Lower lobe of right lung (tissue), 2 donors: ENCODE results near the gene ASB7. TPM values are rescaled to one million over a fixed set of nuclear protein-coding genes. Genes with fewer than 3 reads are reported as not detected.
A peak's percentile ranks its signal among the peaks of the same experiment; 100 is the strongest.

ENCODE experiments used
- ATAC-seq, 2 donors: fragments of 200-7000 bp; cut with Tn5 transposase; one replicate each; pipeline ENCODE4 v1.9.1; 2020 to 2022; ENCODE audit warnings: mild to moderate bottlenecking in 2 of 2, moderate library complexity in 2 of 2
- DNase-seq: peaks from one replicate; pipeline ENCODE4 v3.0.0-alpha.2; 2020
- H3K27ac ChIP-seq: fragments of 200-600 bp; one replicate; pipeline ENCODE4 v1.8.0; 2022
- H3K27me3 ChIP-seq: fragments of 200-600 bp; one replicate; pipeline ENCODE4 v1.8.0; 2022; ENCODE audit warnings: low read depth
- H3K36me3 ChIP-seq: fragments of 200-600 bp; one replicate; pipeline ENCODE4 v1.8.0; 2022; ENCODE audit warnings: mild to moderate bottlenecking
- H3K4me1 ChIP-seq: fragments of 200-600 bp; one replicate; pipeline ENCODE4 v1.8.0; 2022
- H3K4me3 ChIP-seq: fragments of 200-600 bp; one replicate; pipeline ENCODE4 v1.8.0; 2022; ENCODE audit warnings: mild to moderate bottlenecking
- H3K9me3 ChIP-seq: fragments of 200-600 bp; one replicate; pipeline ENCODE4 v1.8.0; 2022
- CTCF ChIP-seq: fragments of 200-600 bp; IDR thresholded peaks from one replicate; pipeline ENCODE4 v1.8.0; 2022; ENCODE audit warnings: antibody characterized with exemption, mild to moderate bottlenecking
- intact Hi-C: fragments of 100-400 bp; cut with DNase I; formaldehyde crosslinking; loops from one replicate; pipeline ENCODE4 v1.11.0; 2022
- total RNA-seq: library from RNA; stranded (reverse); fragmentation: NEBNext Ultra II Directional; extraction: Animal tissue kit (Norgen Biotek cat#: 25700); gene quantifications from one replicate; pipeline ENCODE4 v1.2.1, GENCODE V29; 2021
- donor health status: DM: no; HTN: yes; CAD: no; lungs with severe emphysema.

The ASB7 gene
- total RNA-seq, 1 donor from 2014 or later: 14.3 TPM

DNA sequence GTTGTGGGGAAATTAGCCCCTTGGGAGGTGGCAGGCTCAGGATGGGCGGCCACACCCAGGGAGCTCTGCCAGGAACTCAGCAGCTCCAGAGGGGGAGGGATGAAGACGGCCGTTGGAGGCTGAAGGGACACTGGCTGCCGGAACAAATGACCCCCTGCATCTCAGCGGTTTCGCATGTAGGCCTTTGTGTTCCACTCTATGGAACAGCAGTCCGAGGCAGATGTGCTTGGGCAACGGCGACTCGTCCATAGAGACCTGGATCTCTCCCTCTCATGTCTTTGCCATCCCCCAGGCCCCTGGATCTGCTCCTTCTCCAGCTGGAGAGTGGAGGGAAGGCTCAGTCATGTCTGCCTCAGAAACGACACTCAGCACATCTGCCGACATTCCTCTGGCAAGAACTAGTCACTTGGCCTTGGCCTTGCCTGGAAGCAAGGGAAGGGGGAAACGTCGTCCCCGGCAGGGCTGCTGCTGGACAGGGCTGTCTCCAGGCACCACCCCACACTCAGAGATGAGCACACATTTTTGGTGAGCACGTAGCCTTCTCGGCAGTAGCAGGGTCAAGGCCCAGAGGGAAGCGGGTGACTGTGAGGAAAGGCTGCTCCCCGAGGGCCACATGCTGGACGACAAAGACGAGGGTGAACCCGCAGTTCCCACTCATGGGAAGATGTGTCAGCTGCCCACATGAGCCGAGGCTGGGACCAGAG is 83.8 kb downstream of the ASB7 start:
- Histone ChIP-seq H3K4me1 (no peaks in the 10 kb centered on the region), H3K27ac (no peak overlapping the region), H3K36me3 (no peaks in the 10 kb centered on the region), H3K27me3 (no peaks in the 10 kb centered on the region), H3K9me3 (no peaks in the 10 kb centered on the region), H3K4me3 (no peak overlapping the region)
- ATAC-seq: peak in 1 of 2 donors; percentile 29
- no peak for DNase-seq
- no peak for TF ChIP-seq CTCF
- intact Hi-C loops: no loop called here

DNA sequence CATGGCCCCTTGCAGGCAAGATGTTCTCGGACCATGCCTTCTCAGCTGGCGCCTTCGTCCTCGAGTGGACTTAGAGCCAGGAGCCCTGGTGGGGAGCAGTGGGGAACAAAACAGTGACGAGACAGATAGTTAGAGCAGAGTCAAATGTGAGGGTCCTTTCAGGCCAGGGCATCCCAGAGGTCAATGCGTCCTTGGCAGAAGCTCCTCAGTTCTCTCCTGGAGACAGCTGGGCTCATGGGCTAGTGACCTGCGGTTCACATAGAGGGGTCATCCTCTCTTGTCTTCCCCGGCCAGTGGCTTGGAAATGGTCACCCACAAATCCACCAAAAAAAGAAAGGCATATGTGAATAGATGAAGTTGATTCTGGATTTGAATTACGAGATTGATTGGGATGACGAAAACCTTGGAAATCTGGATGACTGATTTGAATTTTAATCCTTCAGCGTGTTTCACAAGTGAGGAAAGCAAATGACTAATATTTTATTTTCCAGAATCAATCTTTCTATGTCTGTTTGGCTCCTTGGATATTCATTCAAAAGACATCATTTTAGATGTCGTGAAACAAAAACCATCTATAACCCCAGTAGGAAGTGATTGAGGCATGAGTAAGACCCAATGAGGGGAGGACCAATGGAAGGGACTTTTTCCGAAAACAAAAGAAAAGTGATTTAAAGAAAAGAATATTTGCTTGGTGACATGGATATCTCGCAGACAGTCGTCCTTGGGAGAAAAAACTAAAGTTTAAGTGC is 84.5 kb downstream of the ASB7 start:
- ATAC-seq (no peak), DNase-seq (no peak)
- intact Hi-C loops: no loop called here
- Histone ChIP-seq H3K27me3 (no peaks in the 10 kb centered on the region), H3K27ac (no peak overlapping the region), H3K36me3 (no peaks in the 10 kb centered on the region), H3K9me3 (no peaks in the 10 kb centered on the region), H3K4me3 (no peak overlapping the region), H3K4me1 (no peaks in the 10 kb centered on the region)
- no peak for TF ChIP-seq CTCF

DNA sequence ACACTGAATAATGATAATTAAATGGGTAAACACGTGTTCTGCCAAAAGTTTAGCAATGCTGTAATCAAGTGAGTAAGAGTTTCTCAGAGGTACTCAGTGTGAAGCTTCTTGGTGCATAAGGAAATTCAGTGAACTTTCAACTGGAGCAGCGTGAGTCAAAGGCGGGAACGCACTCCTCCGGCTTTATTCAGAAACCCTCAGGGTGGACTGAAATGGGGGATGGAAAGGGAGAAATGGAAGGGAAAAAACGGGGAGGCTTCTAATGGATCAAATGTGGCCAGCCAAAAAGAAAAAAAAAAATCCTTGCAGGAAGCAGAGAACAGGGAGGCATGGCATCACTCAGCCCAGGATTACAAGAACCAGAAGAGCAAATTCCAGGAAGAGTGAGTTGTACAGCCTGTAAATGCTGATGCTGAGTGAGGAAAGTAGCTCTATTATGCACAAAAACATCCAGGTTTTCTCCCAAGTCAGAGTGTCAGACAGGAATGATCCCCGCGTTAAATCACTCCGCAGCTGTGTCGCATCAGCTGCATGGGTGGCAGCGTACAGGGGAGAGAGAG is 85.3 kb downstream of the ASB7 start:
- no peak for DNase-seq
- no peaks in the 10 kb centered on the region for H3K9me3 ChIP-seq
- H3K36me3 ChIP-seq: no peaks in the 10 kb centered on the region
- H3K27me3 ChIP-seq: no peaks in the 10 kb centered on the region
- ATAC-seq: peak in 1 of 2 donors; percentile 36
- H3K27ac ChIP-seq: no peak overlapping the region
- peaks cover 3% of the 10 kb centered on the region for H3K4me1 ChIP-seq
- intact Hi-C loops: no loop called here
- no peak for TF ChIP-seq CTCF
- H3K4me3 ChIP-seq: no peak overlapping the region

DNA sequence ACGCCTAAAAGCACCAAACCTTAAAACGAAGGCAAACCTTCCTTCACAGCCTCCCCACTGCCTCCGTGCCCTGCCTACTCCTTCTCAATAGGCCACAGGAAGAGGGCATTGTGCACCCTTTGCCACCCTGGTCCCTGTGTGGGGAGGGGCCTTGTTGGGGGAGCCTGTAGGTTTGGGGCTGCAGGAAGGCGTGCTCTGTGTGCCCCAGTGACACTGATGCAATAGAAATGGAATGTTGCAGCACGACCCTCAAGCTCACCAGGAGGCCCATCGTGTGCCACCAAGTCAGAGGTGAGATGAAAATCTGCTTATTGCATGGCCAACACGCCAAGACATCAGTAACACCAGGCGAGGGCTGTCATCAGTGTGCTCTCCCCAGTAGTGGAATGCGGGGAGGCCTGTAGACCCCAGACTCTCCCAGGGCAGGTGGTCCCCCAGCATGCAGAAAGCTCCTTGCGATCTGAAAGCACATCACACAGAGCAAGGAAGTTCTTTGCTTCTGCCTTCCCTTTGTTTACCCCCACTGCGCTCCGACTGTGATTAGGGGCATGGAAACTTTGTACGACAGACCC is 86.2 kb downstream of the ASB7 start:
- Histone ChIP-seq H3K4me3 (no peak overlapping the region), H3K27ac (no peak overlapping the region), H3K9me3 (no peaks in the 10 kb centered on the region), H3K4me1 (peaks cover 13% of the 10 kb centered on the region), H3K36me3 (no peaks in the 10 kb centered on the region), H3K27me3 (no peaks in the 10 kb centered on the region)
- ATAC-seq (no peak), DNase-seq (no peak)
- TF ChIP-seq CTCF: no peak
- intact Hi-C loops: no loop called here

DNA sequence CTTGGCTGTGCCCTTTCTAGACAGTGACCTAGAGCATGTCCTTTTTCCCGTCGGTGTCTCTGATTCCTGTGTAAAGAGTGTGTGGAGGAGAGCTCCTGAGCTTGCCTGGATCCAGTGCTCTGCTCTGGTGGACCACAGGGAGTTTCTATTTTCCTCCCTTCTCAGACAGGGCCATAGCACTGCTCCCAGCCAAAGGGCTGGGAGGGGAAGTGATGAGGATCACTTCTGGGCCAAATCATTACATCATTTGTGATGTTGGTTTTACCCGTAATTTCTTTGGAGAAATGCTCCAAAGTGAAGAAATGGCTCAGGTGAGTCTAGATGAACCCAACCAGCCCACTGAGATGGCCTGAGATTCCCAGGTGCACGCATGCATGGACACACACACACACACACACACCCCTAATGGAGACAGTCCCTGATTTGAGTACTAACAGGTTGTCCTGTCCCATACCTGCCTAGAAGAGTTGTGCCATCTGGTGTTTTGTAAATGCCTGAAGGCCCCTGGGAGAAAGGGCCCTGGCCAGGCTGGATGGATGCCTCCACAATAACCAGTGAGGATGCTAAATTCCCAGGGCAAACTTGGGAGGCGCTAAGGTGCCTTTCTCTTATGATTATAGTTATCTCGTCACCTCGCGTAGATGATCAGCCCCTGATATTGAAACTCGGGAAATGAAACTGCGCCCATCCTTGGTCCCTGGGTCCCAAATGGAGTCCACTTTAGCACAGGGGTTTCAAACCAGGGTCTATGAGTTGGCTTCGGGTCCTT is 86.9 kb downstream of the ASB7 start:
- Histone ChIP-seq H3K27ac (no peak overlapping the region), H3K4me3 (no peak overlapping the region), H3K36me3 (no peaks in the 10 kb centered on the region), H3K4me1 (peaks cover 20% of the 10 kb centered on the region), H3K9me3 (no peaks in the 10 kb centered on the region), H3K27me3 (no peaks in the 10 kb centered on the region)
- intact Hi-C loops: no loop called here
- ATAC-seq: no peak
- no peak for DNase-seq
- no peak for TF ChIP-seq CTCF
